ENCODE results near the gene RNU11.
"Not testable (repeated sequence)": the region's sequence is repeated elsewhere in the genome, so short reads cannot be mapped to it uniquely, and the experiment has no call there.

RNU11 gene

GRCh38 chr1:28668191-28668955 lies 20.0 kb downstream of the RNU11 start, which contains the start of gene GMEB1:
Gene GMEB1, plus strand, starts transcription at chr1:28668784. Its CDS starts 14,829 bp downstream, at chr1:28683613.
- H3K9me3 ChIP-seq (ENCODE audit: control insufficient read depth, low read length): no peaks in the 10 kb centered on the region
- H3K9ac ChIP-seq (ENCODE audit: low read length): peak within 1 kb of the TSS; percentile 100
- peak within 1 kb of the TSS; percentile 98 for H3K4me3 ChIP-seq (ENCODE audit: low read length)
- no peaks in the 10 kb centered on the region for H3K36me3 ChIP-seq (ENCODE audit: control insufficient read depth, insufficient read depth, low read length)
- H3K4me1 ChIP-seq (ENCODE audit: control insufficient read depth, insufficient read depth, low read length): peaks cover 12% of the 10 kb centered on the region
- H3K27me3 ChIP-seq (ENCODE audit: control insufficient read depth, insufficient read depth, low read length): no peaks in the 10 kb centered on the region

GRCh38 chr1:28668956-28669723 lies 20.7 kb downstream of the RNU11 start:
- no peaks in the 10 kb centered on the region for H3K9me3 ChIP-seq (ENCODE audit: control insufficient read depth, low read length)
- H3K36me3 ChIP-seq (ENCODE audit: control insufficient read depth, insufficient read depth, low read length): no peaks in the 10 kb centered on the region
- no peaks in the 10 kb centered on the region for H3K27me3 ChIP-seq (ENCODE audit: control insufficient read depth, insufficient read depth, low read length)
- H3K4me3 ChIP-seq (ENCODE audit: low read length): peak overlapping the region; percentile 98
- peaks cover 12% of the 10 kb centered on the region for H3K4me1 ChIP-seq (ENCODE audit: control insufficient read depth, insufficient read depth, low read length)
- H3K9ac ChIP-seq (ENCODE audit: low read length): peak overlapping the region; percentile 100

GRCh38 chr1:28671254-28671780 lies 22.9 kb downstream of the RNU11 start:
- Histone ChIP-seq H3K4me1 (ENCODE audit: control insufficient read depth, insufficient read depth, low read length) (peaks cover 12% of the 10 kb centered on the region), H3K9me3 (ENCODE audit: control insufficient read depth, low read length) (no peaks in the 10 kb centered on the region)

GRCh38 chr1:28672971-28673370 lies 24.6 kb downstream of the RNU11 start:
- H3K36me3 ChIP-seq (ENCODE audit: control insufficient read depth, insufficient read depth, low read length); H3K9ac ChIP-seq (ENCODE audit: low read length); H3K27me3 ChIP-seq (ENCODE audit: control insufficient read depth, insufficient read depth, low read length); H3K4me3 ChIP-seq (ENCODE audit: low read length); H3K9me3 ChIP-seq (ENCODE audit: control insufficient read depth, low read length): not testable (repeated sequence)
- H3K4me1 ChIP-seq (ENCODE audit: control insufficient read depth, insufficient read depth, low read length): peaks cover 12% of the 10 kb centered on the region

More at GRCh38 chr1:28671254-28671780, 22.9 kb downstream of the RNU11 start:
- Histone ChIP-seq H3K9ac (ENCODE audit: low read length) (no peak overlapping the region), H3K4me3 (ENCODE audit: low read length) (no peak overlapping the region), H3K27me3 (ENCODE audit: control insufficient read depth, insufficient read depth, low read length) (no peaks in the 10 kb centered on the region), H3K36me3 (ENCODE audit: control insufficient read depth, insufficient read depth, low read length) (no peaks in the 10 kb centered on the region)

- H3K4me3 ChIP-seq (ENCODE audit: low read length): no peak overlapping the region
These were observed 27.5 kb downstream of the RNU11 start for GRCh38 chr1:28675924-28676257.

GRCh38 chr1:28680151-28680550 lies 31.8 kb downstream of the RNU11 start:
- Histone ChIP-seq H3K4me3 (ENCODE audit: low read length) (no peak overlapping the region), H3K4me1 (ENCODE audit: control insufficient read depth, insufficient read depth, low read length) (peaks cover 3% of the 10 kb centered on the region), H3K27me3 (ENCODE audit: control insufficient read depth, insufficient read depth, low read length) (no peaks in the 10 kb centered on the region), H3K9me3 (ENCODE audit: control insufficient read depth, low read length) (no peaks in the 10 kb centered on the region), H3K9ac (ENCODE audit: low read length) (no peak overlapping the region), H3K36me3 (ENCODE audit: control insufficient read depth, insufficient read depth, low read length) (no peaks in the 10 kb centered on the region)

More at GRCh38 chr1:28675924-28676257, 27.5 kb downstream of the RNU11 start:
- Histone ChIP-seq H3K27me3 (ENCODE audit: control insufficient read depth, insufficient read depth, low read length) (no peaks in the 10 kb centered on the region), H3K9ac (ENCODE audit: low read length) (no peak overlapping the region), H3K4me1 (ENCODE audit: control insufficient read depth, insufficient read depth, low read length) (peaks cover 3% of the 10 kb centered on the region), H3K9me3 (ENCODE audit: control insufficient read depth, low read length) (no peaks in the 10 kb centered on the region), H3K36me3 (ENCODE audit: control insufficient read depth, insufficient read depth, low read length) (no peaks in the 10 kb centered on the region)

- Histone ChIP-seq H3K36me3 (ENCODE audit: control insufficient read depth, insufficient read depth, low read length) (no peaks in the 10 kb centered on the region), H3K9me3 (ENCODE audit: control insufficient read depth, low read length) (no peaks in the 10 kb centered on the region), H3K4me1 (ENCODE audit: control insufficient read depth, insufficient read depth, low read length) (peaks cover 3% of the 10 kb centered on the region), H3K27me3 (ENCODE audit: control insufficient read depth, insufficient read depth, low read length) (no peaks in the 10 kb centered on the region), H3K4me3 (ENCODE audit: low read length) (no peak overlapping the region), H3K9ac (ENCODE audit: low read length) (no peak overlapping the region)
These were observed 34.4 kb downstream of the RNU11 start for GRCh38 chr1:28682840-28683239.

GRCh38 chr1:28684937-28685336 lies 36.5 kb downstream of the RNU11 start:
- Histone ChIP-seq H3K9me3 (ENCODE audit: control insufficient read depth, low read length) (no peaks in the 10 kb centered on the region), H3K9ac (ENCODE audit: low read length) (no peak overlapping the region), H3K27me3 (ENCODE audit: control insufficient read depth, insufficient read depth, low read length) (no peaks in the 10 kb centered on the region), H3K36me3 (ENCODE audit: control insufficient read depth, insufficient read depth, low read length) (no peaks in the 10 kb centered on the region), H3K4me3 (ENCODE audit: low read length) (no peak overlapping the region), H3K4me1 (ENCODE audit: control insufficient read depth, insufficient read depth, low read length) (peaks cover 3% of the 10 kb centered on the region)

GRCh38 chr1:28691627-28692026 lies 43.2 kb downstream of the RNU11 start:
- not testable (repeated sequence) for H3K4me1 ChIP-seq (ENCODE audit: control insufficient read depth, insufficient read depth, low read length); H3K36me3 ChIP-seq (ENCODE audit: control insufficient read depth, insufficient read depth, low read length); H3K4me3 ChIP-seq (ENCODE audit: low read length); H3K27me3 ChIP-seq (ENCODE audit: control insufficient read depth, insufficient read depth, low read length); H3K9me3 ChIP-seq (ENCODE audit: control insufficient read depth, low read length); H3K9ac ChIP-seq (ENCODE audit: low read length)
